ENCODE results near the gene PACSIN1.

Gene PACSIN1

DNA sequence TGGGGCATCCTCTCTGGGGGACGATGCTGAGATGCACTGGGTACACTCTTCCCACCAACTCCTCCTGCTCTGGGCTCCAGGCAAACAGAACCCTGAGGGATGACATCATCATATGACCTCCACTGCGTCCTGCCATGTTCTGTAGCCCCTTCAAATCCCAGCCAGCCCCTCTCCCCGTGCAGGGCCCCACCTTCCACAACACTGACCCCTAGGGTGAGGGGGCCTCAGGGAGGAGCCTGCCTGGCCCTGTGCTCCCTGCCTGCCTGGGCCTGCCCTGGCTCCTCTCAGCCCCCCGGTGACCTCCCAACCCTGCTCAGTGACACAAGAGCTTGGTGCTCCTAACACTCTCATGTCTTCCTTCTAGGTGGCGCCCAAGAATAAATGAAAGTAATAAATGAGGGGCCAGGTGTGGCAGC lies 99.9 kb downstream of the PACSIN1 start:
- DNase-seq, result no peak

DNA sequence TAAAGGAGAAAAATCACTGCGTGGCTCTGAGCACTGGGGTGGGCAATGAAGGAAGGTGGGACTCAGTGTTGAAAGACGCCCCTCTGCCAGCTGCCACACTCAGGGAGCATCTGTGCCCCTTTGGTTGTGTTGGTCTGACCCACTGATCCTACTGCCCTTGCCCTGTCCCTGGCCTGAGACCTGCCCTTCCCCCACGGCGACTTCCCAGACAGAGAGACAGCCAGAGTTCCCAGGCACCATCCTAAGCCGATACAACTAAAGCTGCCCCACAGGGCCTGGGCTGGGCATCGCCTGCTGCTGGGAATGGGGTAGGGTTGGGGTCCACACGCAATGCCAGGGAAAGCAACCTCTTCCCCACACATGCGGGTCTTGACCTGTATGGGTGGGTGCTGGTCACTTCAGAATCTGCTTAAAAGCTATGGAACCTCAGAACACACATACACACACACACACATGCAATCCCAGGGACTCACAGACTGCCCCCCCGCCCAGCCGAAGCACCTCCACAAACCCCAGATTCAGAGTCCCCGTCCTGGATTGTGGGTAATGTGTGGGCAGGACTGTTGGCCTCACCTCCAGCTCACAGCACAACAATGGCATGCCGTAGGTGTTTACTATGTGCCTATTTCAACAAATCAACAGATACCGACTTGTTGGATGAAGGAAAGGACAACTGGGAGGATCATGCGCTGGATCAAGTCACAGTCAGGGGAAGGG lies 101.1 kb downstream of the PACSIN1 start:
- no peak for DNase-seq

DNA sequence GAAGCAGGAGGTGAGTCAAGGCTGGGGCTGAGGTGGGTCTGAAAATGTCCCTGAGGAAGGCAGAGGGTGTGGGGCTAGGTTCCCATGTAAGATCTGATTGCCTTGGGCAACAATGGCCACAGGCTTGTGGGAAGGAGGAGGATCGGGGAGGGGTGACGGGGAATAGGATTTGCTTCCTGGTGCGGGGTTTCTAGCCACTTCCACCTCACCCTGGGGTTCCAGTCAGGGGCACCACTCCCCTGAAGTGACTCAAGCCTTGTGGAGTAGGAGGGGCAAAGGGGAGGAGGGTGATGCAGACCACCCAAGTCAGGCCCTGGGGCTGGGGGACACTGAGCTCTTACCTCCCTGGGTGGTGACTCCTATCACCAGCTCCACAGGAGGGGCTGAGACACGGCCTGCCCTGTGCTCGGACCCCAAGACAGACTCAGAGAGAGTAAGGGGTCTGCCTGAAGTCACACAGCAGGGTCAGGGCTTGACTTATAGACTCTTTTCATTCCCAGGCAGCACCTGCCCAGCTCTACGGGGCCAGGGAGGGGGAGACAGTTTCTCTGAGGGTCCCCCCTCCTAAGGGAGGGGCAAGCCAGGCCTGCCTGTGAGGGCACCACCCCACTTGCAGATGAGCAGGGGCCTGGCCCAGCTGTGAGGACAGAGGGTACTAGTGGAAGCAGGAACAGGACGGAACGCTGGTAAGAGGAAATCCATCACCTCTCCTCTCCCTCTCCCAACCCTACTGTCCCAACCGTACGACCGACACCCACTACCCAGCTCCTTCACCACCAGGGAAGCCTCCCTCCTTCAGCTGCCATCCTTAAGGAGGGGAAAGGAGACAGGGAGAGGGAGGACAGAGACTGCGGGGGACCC lies 102.7 kb downstream of the PACSIN1 start:
- no peak for DNase-seq

DNA sequence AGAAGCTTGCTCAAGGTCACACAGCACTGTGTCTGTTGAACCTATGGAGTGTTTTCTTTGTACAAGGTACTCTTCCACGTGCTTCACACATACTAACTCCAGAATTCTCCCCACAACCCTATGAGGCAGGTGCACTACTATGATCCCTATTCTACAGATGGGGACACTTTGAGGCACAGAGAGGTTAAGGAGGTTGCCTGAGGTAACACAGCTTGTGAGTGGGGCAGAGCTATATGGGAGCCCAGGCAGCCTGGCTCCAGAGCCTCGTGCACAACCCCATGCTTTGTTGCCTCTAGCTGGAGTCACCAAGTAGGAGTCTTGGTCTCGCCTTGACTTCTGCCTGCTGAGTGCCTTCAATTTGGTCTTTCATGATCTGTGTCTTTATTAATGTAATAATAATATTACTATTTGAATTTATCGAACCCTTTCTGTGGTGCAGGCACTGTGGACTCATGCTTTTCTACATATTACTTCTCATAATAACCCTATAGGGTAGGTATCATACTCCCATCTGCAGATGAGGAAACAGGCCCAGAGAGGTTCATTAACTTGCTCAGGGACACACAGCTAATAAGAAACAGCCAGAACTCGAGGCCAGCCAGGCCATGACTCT lies 103.6 kb downstream of the PACSIN1 start:
- no peak for DNase-seq

DNA sequence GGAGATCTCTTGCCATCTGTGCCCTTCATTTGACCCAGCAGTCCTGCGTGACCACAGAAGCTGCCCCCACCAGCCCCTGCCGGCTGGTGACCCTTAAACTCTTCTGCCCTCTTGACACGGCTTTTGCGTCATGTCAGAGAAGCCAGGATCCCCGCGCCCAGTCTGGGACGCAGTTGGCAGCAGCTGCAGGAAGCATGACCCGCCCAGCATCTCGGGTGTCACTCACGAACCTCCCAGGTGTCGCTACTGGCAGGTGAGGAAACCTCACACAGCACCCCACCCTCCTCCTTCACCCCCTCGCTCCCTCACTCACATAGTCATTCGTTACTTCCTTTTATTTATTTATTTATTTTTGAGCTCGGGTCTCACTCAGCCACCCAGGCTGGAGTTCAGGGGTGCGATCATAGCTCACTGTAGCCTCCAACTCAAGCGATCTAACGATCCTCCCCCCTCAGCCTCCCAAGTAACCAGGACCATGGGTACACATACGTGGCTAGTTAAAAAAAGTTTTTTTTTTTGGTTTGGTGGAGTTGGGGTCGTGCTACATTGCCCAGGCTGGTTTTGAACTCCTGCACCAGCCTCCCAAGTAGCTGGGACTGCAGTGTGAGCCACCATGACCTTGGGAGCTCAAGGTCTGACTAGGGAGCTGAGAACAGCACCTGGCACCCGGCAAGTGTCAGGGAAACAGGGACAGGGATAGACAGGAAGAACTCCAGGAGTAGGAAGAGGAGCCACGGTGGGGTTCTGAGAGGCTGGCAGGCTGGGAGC lies 104.4 kb downstream of the PACSIN1 start:
- DNase-seq, result no peak

DNA sequence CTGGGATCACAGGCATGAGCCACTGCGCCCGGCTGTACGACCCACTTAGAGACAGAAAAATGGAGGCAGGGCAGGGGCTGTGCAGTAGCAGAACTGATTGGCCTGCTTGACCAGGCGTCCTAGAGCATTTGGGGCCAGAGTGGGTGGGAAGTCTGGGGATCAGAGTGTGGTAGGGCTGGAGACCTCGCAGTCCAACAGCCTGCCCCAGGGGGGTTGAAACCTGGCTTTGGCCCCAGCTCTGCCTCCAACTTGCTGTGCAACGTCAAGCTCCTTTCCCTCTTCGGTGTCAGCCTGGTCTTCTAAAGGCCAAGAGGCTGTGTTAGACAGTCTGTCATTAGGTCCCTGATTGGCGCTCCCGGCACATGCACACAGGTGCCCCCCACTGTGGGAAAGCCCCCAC lies 105.5 kb downstream of the PACSIN1 start:
- no peak for DNase-seq

DNA sequence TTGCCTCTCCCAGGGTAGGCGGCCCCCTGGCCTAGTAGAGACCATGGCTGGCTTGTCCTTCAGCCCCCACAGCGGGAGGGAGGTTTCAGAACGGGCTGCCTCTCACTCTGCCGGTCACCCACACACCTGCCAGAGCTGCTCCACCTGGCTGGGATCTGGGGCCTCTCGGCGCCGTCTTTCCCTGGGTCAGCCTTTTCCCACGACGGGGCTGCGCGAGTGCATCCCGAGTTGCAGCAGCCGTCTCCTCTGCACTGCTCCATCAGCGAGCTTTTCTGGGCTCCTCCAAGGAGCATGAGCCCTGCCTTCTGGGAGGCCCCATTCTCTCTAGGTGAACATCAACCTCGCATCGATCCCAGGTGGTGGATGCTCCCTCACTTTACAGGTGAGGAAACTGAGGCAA lies 106.1 kb downstream of the PACSIN1 start:
- DNase-seq, result no peak

DNA sequence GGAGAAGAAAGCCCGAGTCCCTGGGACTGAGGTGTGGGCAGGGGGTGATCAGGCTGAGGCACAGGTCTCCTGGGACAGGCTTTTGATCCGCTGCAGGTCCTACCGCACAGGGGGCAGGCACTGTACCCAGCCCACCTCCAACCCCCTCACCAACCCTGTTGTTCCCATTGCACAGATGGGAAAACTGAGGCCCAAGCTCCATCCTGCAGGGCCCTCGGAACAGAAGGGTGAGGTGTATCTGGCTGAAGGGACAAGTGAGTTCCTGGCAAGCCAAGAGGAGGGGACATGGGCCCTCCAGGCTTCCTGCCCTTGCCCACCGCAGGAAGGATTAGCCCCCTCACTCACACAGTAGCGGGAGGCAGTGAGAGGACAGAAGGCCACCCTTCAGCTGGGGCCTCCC lies 106.7 kb downstream of the PACSIN1 start:
- no peak for DNase-seq

DNA sequence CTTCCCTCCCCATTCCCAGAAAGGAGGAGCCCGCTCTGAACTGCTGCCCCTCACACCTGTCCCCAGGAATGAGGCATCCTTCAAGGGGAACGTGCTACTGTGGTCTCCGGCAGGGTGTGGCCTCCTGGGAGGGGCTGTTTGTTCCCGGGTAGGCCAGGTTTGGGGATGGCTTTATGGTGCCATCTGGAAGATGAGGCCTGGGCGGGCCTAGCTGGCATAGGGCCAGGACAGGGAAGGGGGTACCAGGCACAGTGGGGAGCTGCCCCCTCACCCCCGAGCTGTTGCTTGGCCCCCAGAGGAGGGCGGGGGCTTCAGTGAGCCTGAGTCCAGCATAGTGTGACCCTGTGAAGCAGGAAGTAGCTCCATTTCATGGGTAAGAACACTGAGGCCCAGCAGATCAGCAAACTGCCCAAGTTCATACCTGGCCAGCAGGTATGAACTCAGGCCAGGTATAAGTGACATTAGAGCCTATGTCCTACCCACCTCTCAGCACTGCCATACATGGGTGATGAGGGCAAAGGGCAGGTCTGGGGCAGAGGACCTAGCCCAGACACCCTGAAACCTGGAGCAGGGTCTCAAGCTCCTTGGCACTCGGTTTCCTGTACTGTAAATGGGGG lies 107.8 kb downstream of the PACSIN1 start:
- no peak for DNase-seq

DNA sequence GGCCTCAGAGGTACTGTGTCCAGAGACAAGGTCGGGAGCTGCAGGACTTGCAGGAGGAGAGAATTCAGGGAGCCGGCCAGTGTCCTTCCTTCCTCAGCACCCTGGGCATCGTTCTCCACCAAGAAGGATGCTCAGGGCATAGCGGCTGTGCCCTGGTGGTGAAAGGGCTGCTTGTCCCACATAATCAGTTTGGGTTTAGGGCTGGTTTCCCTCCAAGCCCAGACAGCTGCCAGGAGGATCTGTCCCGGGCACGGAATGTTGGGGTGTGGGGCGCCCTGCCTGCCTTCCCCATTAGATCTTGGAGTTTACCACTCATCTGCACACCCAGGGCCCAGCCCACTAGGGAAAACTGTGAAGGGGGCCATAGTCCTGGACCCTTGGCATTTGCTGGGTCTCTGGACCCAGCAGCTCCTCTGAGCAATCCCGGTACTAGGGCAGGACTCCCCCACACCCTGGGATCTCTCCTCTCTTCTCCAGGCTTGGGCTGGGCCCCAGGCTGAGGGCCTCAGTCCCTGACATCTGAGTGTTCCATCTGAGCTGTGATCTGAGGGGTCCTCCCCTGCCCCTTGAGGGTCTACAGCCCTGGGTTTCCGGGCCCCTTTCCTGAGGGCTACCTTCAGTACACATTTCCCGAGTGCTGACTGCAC lies 108.9 kb downstream of the PACSIN1 start:
- DNase-seq, result no peak

DNA sequence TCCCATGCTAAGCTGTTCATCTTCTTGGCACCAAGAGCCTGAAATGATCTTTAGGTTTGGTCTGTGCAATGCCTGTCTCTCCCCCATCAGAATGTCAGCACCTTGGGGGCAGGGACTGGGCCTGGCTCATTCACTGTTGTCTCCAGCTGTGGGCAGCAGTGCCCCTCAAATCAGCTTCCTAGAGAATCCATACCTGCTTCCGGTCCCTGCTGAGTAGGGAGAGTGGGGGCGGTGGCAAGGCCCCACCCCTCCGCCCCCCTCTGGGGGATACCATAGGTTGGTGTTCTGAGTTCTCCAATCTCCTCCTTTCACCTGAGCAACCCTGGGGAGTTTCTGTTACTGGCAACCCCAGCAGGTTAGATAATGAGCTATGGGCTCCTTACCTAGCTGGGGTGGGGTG lies 109.5 kb downstream of the PACSIN1 start:
- no peak for DNase-seq

DNA sequence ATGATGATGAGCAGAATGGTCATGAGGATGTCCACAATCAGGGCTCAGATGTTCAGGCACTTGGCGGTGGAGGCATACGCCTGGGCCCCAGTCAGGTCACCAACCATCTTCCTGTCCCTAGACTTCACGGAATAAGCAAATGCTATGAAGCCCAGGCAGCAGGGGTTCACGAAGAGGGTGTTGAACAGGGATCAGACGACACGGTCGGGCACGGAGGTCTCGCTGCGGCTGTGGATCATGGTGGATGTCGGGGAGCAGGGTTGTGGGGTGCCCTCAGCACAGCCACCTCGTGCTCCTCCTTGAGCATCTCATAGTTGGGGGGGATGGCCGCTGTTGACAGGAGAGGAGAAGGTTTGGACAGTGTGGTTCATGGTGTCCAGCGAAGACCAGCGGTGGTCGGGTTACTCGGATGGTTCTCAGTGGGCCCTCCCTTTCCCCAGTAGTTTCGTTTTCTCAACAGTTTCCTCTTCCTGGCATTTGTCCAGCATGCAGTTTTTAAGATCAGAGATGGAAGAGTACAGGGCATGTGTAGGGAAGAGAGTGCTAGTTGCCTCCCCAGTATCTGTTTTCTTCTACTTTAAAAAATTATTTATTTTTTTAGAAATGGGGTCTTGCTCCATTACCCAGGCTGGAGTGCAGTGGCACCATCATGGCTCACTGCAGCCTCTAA lies 110.5 kb downstream of the PACSIN1 start:
- no peak for DNase-seq

DNA sequence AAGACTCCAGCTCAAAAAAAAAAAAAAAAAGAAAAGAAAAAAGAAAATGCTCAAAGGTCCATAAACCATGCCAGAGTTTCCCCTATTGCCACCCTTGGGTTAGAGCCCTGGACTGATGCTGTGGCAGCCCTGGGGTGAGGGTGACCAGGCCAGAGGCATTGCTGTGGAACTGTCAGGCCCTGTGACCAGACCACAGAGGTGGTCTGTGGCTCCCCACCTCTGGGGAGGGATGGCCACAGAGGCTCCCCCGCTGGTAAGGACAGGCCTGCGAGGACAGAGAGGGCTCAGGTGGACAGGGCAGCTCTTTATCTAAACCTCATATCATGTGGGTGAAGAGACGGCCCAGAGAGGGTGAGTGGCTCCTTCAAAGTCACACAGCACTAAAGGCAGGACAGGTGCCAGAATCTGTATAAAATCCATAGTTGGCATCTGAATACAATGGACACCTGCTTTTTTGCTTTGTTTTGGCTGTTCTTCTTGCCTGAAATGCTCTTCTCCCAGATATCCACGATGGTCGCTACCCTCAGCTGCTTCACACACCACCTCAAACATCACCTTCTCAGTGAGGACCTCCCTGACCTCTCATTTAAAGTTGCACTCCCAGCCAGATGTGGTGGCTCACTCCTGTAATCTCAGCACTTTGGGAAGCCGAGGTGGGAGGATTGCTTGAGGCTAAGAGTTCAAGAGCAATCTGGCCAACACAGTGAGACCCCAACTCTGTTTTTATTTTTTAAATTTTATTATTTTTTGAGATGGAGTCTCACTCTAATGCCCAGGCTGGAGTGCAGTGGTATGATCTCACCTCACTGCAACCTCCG lies 112.8 kb downstream of the PACSIN1 start:
- DNase-seq, result no peak

DNA sequence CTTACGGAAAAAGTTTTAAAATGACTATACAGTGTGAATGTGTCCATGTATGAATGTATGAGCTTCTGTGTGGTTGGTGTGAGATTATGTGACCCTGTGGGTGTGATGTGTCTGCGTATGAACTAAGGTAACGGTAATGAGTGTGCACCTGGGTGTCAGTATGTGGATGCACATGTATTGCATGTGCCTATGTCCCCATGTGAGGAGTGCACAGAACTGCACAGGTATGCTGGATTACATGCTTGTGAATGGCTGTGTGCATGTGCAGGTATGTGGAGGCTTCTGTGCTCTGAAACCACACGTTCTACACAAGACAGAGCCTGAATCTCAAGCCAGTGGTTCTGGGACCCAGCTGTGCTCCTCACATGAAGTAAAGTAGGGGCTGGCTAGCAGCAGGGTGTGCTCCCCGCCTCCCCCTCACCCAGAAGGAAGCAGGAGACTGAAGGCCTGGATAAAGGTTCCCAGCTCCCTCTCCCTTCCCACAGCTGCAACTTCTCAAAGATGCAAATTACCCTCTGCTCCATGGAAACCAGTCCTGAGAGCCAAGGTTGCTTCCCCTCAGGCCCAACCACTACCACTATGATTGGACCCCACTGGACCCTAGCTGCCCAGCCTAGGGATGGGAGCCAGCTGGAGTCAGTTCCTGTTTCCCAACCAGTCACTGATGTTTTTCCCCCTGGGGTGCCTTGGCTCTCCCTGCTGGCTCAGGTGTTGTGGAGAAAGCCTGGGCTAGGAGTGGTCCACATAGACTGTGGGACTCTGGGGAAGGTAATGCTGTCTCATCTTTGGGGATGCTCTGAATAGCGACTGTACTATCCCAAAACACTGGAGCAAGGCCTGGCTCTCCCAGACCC lies 115.1 kb downstream of the PACSIN1 start:
- no peak for DNase-seq

DNA sequence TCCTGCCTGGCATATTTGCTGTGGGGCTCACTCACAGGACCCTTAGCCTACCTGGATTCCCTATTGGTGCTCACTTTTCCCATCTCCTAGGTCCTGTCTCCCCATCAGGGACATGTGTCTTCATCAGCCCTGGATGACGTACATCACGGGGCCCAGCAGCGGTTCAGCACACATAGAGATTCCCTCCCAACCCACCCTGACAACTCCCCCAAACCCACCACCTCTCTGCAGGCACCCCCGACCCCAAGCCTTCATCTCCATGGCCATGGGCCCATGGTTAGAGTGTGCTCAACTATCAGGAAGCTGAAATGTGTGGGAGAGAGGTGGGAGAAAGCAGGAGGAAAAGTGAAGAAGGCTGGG lies 115.7 kb downstream of the PACSIN1 start:
- DNase-seq, result no peak

DNA sequence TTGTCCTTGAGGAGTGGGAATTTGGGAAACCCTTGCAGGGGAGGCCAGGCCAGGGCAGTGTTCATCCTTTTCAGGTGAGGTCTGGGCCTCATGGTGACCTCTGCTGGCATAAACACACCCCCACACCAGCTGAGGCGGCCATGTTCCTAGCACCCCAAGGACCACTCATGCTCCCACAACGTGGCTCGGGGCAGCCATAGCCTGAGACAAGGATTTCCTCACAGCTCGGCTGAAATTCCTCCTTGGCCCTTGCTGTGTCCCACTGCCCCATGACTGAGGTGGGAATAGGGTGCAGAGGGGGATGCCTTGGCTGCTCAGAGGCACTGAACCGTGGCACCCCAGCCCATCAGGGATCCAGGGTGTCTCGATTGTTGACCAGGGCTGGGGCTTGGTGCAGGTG lies 117.6 kb downstream of the PACSIN1 start:
- no peak for DNase-seq

DNA sequence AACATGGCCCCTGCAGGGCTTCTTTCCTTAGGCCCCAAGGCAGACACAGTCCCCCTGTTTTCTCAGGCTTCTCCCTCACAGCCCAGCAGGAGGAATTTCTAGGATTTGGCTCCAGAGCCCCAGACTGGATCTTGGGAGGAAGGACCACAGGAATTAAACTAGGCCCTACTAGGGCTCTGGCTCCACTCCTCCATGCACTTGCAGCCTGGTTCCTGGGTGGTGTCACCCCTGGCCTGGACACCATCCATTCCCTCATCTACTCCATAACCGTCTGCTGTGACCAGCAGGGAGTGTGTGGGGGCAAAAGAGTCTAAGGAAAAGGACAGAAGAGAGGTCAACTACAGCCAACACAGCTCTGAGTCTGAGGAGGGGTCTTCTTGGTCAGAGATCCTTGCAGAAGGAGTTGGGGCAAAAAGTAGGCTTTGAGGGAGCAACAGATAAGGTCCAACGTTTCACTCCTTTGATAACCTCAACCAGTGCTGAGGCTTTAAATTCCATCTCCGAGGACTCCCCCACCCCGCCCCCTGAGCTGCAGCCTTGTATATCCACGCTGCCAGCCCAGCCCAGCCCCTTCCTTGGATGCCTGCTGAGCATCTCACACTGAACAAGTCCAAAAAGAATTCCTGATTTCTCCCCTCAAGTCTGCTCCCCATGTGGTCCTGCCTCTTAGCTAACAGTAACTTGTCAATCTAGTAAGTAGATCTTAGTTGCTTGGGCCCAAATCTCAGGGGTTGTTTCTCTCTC lies 118.2 kb downstream of the PACSIN1 start:
- DNase-seq, result no peak

DNA sequence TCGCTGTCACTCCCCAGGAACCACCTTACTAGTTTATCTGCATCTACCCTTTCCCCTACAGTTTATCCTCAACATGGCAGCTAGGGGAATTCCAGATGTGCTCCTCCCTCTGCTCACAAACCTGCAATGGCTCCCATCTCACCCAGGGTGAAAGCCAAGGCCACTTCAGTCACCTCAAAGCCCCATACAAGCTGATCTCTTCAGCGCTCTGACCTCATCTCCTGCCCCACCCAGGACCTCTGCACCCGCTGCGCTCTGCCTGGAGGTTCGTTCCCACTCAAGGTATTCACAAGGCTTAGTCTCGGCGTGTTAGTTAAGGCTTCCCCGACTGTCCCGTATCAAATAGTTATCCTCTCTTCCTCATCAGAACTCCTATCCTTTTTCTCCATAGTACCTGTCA lies 118.8 kb downstream of the PACSIN1 start:
- DNase-seq, result no peak
